OCI-LY7 (cell line): ENCODE measurements around the gene UGT1A1.

Experiments used
- EZH2phosphoT487 ChIP-seq: fragments of 200-600 bp; sonication (generic); IDR thresholded peaks from 2 replicates; pipeline ENCODE4 v1.6.1; 2018; ENCODE audit warnings: low read depth, borderline replicate concordance, mild to moderate bottlenecking, mixed run types, antibody characterized with exemption, low read length, moderate library complexity, mixed read lengths
- TF ChIP-seq, protein P1 (sequence below): fragments of 200-600 bp; sonication (generic); conservative IDR thresholded peaks from 2 replicates; pipeline ENCODE4 v1.5.1; 2014; ENCODE audit warnings: mild to moderate bottlenecking, antibody characterized with exemption, low read length, moderate library complexity, mixed read lengths

DNA sequence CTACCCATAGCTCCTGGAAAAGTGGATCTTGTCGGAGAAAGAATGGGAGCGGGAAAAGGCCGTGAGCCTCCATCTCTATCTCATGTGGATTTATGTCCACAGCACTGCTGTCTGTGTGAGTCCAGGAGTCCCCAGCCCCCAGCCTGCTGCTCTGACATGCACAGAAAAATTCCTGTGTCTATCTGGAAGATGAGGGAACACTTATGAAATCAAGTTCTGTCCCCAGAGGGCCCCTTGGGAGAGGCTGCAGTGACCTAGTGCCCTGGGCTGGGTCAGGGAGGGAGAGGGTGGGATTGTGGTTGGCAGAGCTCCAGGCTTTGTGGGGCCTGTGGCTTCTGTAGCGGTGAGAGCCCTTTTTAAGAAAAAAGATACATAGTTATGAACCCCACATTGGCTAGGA, 56.7 kb downstream of the UGT1A1 start:
- no peak for TF ChIP-seq EZH2phosphoT487
- TF ChIP-seq, protein P1, sequence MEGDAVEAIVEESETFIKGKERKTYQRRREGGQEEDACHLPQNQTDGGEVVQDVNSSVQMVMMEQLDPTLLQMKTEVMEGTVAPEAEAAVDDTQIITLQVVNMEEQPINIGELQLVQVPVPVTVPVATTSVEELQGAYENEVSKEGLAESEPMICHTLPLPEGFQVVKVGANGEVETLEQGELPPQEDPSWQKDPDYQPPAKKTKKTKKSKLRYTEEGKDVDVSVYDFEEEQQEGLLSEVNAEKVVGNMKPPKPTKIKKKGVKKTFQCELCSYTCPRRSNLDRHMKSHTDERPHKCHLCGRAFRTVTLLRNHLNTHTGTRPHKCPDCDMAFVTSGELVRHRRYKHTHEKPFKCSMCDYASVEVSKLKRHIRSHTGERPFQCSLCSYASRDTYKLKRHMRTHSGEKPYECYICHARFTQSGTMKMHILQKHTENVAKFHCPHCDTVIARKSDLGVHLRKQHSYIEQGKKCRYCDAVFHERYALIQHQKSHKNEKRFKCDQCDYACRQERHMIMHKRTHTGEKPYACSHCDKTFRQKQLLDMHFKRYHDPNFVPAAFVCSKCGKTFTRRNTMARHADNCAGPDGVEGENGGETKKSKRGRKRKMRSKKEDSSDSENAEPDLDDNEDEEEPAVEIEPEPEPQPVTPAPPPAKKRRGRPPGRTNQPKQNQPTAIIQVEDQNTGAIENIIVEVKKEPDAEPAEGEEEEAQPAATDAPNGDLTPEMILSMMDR = no peak
